Fibroblast of skin of abdomen (primary cell): ENCODE data around the gene ARL4C.

Experiments used
- DNase-seq: peaks from one replicate; pipeline ENCODE4 v3.0.0-alpha.2; 2013

Gene ARL4C

DNA sequence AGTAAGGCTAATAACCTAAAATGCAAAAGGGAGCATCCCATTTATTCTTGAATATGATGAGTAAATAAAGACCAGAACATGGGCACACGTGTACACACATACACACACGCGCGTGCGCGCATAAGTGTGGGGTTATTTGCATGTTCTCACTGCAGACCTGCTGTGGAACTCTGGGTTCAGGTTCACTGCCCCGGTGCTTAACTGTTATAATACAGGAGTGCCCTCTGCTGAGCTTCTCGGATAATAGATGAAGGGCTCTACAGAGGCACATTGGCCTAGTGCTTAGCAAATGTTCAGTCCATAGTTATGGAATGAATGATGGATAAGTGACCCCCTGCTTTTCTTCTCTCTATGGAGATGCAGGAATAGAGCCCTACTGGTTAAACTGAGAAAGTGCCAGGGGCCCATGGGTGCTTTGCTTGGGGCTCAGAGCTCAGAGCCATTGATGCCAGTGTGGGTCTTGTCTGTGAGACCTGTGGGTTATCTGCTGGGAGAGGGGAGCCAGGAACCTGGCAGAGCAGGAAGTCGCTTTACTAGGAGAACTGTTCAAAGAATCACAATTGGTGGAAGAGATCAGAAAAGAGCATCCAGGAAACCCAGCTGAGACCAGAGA lies 3.6 kb upstream of the ARL4C start:
- peak; percentile 71 for DNase-seq

DNA sequence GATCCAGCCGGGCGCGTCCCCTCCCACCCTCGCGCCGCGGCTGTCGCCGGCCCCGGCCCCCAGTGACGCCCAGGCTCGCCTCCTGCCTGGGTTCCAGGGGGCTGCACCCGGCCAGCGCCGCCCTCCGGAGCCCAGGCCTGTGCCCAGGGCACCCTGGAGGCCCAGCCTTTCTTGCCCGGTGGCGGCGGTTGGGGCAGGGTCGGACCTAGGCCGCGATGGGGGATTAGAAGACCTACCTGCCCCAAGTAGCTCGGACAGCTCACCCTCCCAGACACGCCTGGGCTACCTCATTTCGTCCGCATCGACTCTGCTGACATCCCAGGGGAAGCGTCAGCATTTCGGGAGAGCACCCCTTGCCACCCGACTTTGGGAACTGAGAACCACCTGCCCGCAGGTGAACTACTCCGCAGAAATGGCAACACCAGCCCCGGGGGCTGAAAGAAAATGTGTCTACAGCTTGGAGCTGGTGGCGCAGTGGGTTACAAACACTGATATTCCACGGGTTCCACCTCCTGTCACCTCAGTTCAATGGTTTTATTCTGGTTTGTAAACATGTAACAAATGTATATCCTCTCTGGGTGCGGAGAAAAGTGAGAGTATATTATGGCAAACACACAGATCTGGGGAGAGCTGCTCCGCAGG lies 834 bp upstream of the ARL4C start:
- no peak for DNase-seq

DNA sequence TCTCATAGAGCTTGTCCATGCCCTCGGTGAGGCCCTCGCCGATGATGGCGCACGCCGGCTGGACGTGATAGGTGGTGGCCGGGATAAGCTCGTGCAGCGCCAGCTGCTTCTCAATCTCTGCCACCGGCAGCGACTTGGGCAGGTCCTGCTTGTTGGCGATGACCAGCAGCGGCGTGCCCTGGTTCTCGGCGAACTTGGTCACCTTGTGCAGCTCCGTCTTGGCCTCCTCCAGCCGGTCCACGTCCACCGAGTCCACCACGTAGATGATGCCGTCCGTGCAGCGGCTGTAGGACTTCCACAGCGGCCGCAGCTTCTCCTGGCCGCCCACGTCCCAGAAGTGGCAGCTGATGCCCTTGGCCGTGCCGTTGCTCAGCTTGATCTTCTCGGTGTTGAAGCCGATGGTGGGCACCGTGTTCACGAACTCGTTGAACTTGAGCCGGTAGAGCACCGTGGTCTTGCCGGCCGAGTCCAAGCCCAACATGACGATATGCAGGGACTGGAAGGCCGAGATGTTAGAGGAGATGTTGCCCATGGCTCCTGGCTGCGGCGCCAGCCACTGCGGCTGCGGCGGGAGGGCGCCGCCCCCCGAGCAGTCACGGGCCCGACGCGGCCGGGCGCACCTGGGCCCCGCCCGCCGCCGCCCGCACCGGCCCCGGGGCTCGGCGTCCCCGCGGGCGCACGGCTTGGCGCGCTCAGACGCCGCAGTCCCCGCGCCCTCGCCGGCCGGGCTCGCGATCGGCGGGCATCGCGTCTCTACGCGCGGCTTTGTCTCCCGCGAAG lies 636 bp downstream of the ARL4C start:
- no peak for DNase-seq

DNA sequence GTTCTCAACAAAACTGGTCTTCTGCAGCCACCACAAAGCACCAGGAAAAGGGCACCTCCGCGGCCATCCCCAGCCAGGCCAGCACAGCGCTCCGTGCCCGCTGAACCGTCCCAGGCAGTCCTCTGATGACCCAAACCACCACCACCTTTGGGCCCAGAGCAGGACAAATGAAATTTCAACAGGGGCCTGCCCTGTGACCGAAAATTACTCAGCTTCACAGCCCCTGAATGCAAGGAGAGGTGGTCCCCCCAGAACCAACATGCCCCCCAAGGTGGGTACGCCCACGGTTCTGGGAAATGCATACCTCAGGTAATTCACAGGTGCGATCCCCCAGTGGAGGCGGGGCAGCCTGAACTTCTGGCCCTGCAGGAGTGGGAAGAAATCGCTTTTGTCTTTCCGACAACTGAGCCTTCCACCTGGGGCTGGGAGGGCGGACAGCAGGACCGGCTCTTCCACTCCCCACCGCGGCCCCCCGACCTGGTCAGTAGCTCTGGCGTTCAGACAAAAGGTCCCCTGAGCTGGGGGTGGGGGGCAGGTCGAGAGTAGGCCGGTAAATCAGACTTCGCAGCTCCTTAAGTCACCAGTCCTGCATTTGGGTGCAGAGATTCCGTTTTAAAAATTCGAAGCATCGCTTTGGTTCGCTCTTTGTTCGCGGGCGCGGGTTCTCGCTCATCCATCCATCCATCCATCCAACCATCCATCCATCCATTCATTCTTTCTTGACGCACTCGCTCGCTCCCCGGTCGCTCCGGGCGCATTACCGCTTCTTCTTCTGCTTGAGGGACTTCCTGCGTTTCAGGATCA lies 1.4 kb downstream of the ARL4C start:
- no peak for DNase-seq

GRCh38 chr2:234494361-234495250 lies 2.3 kb downstream of the ARL4C start:
- peak; percentile 33 for DNase-seq

DNA sequence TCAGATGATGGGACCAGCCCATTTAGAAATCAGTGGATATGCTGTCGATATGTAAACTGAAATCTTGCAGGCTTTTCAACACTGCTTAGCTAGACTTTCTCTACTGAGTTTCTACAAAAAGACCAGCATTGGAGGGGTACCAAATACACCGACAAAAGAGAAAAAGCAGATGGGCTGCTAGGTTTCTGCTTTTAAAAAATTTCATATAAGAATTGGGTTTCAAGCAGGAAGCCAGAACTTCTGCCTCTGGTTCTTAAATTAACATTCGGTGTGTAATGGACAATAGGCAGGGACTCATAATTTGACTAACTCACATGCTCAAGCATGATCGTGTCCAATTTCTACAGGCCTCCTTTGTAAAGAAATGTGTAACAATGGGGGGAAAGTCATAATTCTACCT lies 3.1 kb downstream of the ARL4C start:
- DNase-seq: no peak

DNA sequence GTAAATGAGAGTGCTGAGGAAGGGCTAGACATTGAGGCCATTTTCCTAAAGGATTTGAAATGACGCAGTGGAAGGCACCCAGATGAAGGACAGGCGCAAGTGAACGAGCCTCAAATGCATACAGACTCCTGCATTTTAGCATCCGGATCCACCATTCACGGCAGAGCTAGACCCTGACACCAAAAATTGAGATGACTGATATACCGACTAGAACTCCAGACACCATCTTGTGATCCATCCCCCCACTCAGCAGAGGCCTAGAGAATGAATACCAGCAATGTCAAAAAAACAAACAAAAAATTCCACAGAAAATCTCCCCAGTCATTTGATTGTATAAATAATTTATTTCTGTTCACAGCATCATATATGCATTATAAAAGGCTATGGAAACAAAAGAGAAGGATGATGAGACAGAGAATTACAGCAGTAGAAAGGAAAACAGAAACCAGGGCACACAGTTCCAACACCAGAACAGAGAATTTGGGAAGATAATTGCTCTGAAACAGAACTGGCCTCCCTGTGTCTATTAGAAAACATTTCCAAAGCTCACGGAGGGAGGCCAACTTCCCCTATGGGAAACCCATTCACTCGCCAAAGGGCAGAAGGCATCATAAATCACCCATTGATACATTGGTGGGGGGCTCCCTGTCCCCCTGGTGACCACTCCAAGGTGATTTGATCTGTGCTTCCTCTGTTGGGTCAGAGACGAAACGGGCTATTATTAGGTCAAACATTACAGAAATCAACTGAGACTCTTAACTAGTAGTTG lies 4.0 kb downstream of the ARL4C start:
- no peak for DNase-seq

DNA sequence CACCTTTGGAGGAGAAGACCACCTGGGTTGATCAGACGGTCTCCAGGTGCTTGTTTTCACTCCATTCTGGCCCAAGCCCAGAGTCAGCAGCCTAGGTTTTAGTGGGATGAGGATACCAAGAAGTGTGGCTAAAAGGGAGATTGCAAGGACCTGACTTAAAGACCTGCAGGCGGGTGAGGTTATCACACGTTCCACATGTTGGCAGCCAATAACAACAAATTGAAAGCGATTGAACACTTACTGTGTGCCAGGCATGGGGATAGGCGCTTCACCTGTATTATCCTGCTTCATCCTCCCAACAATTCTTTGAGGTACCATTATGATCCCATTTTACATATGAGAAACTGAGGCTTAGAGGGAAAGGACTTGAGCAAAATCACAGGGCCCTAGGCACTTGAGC lies 5.0 kb downstream of the ARL4C start:
- no peak for DNase-seq

DNA sequence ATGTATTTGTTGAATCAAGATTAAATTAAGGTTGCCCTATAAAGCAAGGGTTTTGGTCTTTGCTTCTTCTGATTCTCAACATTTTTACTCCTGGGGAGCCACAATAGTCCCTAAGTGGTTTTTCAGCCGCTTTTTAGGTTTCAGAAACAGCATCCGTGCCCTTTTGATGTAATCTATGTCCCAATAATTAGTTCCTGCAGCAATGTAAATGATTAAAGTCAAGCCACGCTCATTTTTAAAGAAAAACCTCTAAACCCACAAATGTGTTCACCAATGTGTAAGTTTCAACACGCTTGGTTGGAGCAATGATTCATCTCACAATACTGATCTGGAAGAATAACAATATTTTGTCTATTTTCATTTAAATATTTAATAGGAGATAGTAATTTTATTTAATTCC lies 5.6 kb downstream of the ARL4C start:
- peak; percentile 28 for DNase-seq

- no peak for DNase-seq
These were observed 6.4 kb downstream of the ARL4C start for GRCh38 chr2:234490271-234491091.

- no peak for DNase-seq
These were observed 7.9 kb downstream of the ARL4C start for GRCh38 chr2:234488913-234489451.

DNA sequence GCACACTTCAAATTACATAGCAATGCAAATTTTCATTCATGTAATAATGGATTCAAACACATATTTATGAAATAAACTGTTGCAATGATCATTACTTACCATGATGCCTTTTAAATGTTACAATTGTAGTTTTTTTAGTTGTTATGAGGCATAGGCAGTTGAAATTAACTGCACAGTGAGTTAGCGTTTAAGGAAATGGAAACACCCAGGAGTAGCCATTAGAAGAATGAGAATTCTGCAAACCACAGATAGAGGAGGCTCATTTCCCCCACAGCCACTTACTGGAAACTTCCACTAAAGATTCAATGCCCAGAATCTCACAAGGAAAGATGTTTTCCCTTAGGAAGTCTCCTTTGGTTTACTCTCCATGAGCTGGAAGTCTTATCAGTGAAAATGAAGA lies 8.4 kb downstream of the ARL4C start:
- no peak for DNase-seq

- no peak for DNase-seq
These were observed 9.5 kb downstream of the ARL4C start for GRCh38 chr2:234487356-234487755.

DNA sequence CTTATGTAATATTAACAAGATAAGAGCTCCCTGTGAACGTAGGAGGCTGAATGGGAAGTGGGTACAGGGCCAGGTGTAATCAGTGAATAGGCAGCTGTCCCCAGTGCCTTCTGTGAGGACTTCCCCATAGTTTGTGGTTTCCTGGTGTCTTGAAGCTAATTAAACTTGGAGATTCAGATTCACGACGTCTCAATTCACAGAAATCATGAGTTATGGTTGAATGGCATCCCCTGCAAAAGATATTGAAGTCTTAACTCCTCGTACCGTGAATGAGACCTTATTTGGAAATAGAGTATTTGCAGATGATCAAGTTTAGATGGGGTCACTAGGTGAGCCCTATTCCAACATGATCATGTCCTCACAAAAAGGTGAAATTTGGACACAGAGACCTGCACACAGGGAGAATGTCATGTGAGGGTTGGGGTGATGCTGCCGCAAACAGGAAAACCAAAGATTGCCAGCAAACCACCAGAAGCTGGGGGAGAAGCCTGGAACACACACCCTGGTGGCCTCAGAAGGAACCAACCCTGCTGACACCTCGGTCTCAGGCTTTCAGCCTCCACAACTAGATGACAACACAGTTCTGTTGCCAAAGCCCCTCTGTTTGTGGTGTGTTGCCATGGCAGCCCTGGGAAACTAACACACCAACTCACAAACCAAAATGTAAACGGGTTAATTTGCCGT lies 13.2 kb downstream of the ARL4C start:
- no peak for DNase-seq

- no peak for DNase-seq
These were observed 15.6 kb downstream of the ARL4C start for GRCh38 chr2:234481301-234481700.

GRCh38 chr2:234480337-234480736 lies 16.5 kb downstream of the ARL4C start:
- no peak for DNase-seq

- DNase-seq: no peak
These were observed 17.4 kb downstream of the ARL4C start for GRCh38 chr2:234479465-234479864.

DNA sequence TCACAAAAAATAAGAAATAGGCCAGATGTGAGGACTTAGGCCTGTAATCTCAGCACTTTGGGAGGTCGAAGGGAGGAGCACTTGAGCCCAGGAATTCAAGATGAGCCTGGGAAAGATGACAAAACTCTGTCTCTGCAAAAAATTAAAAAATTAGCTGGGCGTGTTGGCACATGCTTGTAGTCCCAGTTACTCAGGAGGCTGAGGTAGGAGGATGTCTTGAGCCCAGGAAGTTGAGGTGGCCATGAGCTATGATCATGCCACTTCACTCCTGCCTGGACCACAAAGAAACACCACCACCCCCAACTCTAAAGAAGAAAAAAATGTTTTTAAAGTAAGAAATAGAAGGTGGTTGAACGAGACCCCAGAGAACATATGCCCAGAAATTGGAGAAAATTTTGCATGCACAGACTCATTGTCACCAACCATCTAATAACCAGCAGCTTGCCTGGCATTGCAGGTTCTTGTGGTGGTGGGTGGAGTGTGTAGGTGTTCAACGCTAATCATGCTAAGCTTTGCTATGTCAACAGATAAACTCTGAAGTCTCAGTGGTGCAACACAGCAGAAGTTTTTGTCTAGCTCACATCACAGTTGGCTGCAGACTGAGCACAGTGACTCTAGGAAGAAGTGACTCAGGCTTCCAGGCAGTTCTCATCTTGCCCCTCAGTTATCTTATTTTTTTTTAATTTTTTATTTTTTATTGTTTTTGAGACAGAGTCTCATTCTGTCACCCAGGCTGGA lies 18.6 kb downstream of the ARL4C start:
- DNase-seq: no peak

DNA sequence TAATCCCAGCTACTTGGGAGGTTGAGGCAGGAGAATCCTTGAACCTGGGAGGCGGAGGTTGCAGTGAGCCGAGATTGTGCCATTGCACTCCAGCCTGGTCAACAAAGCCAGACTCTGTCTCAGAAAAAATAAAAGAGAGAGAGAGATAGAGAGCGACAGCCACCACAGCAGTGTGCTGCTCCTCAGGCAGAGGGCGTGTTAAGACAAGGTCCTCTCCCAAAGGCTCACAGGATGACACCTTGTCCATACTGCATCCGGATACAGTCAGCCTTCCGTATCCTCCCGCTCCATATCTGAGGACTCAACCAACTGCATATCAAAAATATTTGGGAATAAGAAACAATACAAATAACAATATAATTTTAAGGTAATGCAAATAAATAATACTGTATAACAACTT lies 20.1 kb downstream of the ARL4C start:
- no peak for DNase-seq
